ENCODE results near the gene BRAF. TPM values are rescaled to one million over a fixed set of nuclear protein-coding genes. Genes with fewer than 3 reads are reported as not detected.
A peak's percentile ranks its signal among the peaks of the same experiment; 100 is the strongest.
"Not testable (repeated sequence)": the region's sequence is repeated elsewhere in the genome, so short reads cannot be mapped to it uniquely, and the experiment has no call there.

Gene BRAF
- total RNA-seq, 1 experiment from 2014 or later: 12.7 TPM

DNA sequence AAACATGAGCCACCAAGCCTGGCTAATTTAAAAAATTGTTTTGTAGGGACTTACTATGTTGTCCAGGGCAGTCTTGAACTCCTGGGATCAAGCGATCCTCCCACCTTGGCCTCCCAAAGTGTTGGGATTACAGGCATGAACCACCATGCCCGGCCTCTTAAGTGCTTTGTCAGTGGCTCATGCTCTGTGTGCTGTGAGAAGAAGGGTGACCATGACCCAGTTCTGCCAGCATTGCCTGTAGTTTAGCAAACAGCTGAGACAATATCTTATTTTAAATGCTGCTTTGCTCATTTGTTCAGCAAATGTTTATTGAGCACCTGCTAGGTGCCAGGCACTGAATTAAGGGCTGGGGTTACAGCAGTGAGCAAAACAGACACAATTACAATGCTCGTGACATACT, 243.0 kb downstream of the BRAF start:
- no peak for DNase-seq (ENCODE audit: low read depth)

DNA sequence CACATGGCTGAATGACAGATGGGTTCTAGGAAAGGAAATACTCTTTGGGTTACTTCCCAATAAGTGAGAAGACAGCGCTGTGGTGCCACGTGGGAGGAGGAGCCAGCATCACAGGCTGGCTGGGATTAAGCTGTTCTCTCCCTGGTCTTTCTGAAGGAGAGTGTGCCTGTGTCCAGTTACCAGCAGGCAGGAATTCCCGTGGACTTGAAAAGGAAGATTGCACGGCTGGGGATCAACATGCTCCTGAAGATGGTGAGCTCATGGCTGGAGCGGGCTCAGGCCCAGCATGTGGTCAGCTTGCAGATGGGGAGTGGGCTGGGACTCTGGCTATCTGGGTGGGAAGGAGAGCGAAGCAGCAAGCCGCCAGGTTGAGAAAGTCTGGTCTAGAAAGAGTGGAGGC, 243.8 kb downstream of the BRAF start:
- no peak for DNase-seq (ENCODE audit: low read depth)

DNA sequence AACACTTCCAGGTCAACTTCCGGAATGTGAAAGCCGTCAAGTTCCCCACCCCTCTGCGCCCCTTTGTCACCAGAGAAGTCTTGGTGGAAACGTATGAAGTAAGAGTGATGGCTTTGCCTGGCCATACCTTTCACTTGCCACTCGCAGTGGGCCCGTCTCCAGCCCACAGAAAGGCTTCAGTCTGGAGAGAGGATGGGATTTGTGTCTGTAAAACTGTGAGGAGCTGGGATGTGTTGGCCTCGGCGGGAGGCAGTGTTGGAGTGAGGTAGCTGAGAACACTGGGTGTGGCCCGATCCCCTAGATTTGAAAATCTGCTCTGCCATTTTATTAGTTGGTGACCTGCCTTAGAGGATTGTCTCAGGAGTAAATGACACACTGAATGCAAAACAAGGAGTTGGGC, 245.5 kb downstream of the BRAF start:
- no peak for DNase-seq (ENCODE audit: low read depth)

DNA sequence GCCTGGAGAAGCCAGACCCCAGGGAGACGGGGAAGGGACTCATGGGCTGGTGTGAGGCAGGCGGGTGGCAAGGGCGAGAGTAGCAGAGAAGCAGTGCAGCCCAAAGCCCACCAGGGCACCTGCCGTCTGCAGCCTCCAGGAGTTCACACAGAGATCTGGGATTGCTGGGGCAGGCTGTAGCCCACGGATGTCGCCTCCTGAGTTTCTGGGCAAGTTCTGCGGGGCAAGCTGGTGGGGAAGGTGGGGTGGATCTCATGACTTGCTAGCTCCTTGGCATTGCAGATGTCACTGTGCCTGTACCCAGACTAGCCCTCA, 246.0 kb downstream of the BRAF start:
- DNase-seq (ENCODE audit: low read depth): no peak

DNA sequence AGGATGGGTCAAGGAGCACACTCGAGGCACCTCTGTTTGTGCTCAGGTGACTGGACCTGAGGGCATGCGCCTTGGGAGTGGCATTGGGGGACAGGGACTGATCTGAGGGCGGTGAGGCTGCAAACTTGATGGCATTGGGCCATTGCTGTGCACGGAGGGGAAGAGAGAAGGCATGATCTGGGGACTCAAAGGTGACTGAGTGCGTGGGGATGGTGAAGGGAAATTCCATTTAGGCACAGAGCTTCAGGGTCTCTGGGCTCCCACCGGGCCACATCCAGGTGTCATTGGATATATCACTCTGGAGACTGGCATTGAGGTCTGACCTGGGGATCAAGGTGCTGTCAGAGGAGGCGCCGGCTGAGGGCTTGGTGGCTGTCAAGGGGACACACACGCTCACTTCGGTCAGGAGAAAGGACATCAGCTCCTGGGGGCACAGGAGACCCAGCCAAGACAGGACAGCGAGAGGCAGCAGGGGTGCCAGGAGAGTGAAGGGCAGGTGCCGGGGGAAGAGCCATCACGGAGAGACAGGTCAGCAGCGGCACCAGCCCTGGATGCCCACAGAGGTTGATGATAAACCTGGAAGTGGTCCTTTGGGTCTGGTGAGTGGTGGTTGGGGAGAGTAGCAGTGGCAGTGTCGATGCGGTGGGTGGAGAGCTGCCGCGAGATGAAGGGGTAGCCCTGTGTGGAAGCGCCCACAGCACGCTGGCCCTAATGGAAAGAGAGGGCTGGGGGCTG, 246.5 kb downstream of the BRAF start:
- DNase-seq (ENCODE audit: low read depth): no peak

DNA sequence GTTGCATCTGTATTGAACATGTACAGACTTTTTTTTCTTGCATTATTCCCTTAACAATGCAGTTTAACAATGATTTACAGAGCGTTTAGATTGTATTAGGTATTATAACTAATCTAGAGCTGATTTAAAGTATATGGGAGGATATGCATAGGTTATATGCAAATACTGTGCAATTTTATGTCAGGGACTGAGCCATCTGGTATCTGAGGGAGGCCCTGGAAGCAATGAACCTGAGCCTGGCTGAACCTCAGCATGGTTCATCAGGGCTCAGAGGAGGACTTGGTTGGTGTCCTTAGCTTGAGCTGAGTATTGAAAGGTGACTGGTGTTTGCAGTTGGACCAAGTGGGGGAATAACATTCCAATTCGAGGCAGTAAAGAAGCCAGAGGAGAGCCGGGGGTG, 247.2 kb downstream of the BRAF start:
- no peak for DNase-seq (ENCODE audit: low read depth)

DNA sequence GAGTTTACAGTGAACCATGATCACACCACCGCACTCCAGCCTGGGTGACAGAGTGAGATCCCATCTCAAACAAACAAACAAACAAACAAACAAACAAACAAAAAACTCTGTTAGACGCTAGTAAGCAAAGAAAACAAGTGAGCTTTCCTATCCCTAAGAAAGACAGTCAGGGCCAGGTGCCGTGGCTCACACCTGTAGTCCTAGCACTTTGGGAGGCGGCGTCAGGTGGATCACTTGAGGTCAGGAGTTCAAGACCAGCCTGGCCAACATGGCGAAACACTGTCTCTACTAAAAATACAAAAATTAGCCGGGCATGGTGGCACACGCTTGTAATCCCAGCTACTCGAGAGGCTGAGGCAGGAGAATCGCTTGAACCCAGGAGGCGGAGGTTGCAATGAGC, 247.8 kb downstream of the BRAF start:
- not testable (repeated sequence) for DNase-seq (ENCODE audit: low read depth)

DNA sequence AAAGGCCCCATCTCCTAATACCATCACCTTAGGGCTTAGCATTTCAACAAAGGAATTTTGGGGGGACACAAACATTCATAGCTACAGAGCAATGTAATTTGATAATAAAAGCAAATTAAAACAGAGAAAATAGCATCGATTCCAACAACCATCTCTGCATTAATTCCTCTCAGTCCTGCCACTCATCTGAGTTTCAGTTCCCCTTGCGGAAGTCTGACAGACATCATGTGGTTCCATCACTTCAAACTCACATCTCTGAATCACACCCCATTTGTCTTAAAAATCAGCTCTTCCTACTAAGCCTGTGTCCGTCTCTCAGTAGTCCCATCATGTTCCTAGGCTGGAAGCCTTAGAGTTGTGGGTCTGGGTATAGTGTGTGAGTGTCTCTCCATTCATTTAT, 248.4 kb downstream of the BRAF start:
- DNase-seq (ENCODE audit: low read depth): no peak

DNA sequence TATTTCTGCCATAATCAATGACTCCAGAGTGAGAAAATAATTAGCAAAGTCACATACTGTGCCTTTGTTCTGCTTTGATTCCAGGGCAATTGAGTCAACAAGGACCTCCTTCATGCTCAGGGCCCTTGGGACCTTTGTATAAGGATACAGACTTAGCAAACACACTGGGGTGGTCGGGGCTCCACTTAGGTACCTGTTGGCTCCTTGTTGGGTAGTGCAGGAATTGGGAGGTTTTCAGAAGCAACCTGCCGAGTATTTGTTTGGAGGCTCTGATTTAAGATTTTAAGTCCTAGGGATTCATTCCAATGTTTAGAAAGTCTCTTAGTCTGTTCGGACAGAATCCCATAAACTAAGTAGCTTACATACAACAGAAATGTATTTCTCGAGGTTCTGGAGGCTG, 249.0 kb downstream of the BRAF start:
- no peak for DNase-seq (ENCODE audit: low read depth)

DNA sequence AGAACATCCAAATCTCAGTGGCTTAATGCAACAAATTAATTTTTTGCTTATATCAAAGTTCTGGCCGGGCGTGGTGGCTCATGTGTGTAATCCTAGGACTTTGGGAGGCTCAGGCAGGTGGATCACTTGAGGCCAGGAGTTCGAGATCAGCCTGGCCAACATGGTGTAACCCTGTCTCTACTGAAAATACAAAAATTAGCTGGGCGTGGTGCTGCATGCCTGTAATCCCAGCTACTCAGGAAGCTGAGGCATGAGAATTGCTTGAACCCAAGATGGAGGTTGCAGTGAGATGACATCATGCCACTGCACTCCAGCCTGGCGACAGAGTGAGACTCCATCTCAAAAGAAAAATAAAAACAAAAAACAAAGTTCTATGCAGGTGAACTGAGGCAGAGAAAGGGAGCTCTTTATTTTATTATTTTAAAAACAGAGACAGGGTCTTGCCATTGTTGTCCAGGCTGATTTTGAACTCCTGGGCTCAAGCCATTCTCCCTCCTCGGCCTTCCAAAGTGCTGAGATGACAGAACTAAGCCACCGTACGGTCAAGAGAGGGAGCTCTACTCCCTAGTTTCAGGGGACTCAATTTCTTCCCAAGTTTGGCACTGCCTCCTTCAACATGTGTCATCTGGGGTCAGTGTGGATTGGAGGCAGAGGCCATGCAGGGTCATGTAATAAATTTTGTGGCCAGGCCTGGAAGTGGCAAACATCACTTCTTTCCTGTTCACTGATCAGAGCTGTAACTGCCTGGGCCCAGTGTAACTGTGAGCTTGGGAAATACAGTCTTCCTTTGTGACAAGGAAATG, 249.6 kb downstream of the BRAF start:
- DNase-seq (ENCODE audit: low read depth): peak; percentile 71

DNA sequence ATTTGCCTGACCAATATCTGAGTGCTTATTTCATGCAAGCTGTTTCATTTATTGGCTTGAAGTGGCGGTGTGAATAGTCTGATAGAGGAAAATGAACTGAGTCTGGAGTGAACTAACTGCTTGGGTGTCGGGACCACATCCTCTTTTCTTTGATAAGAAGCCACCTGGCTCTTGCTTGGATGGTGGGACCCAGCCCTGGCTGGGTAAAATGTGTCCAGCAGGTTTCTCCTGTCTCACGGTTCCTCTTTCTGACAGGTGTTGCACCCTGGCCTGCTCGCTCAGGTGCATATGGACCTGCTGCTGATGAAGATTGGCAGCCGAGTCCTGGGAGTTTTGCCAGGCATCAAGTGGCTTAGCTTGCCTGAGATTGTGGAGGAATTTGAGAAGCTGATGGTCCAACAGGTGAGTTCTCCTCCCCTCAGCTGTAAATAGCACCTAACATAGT, 250.4 kb downstream of the BRAF start:
- DNase-seq (ENCODE audit: low read depth): no peak

DNA sequence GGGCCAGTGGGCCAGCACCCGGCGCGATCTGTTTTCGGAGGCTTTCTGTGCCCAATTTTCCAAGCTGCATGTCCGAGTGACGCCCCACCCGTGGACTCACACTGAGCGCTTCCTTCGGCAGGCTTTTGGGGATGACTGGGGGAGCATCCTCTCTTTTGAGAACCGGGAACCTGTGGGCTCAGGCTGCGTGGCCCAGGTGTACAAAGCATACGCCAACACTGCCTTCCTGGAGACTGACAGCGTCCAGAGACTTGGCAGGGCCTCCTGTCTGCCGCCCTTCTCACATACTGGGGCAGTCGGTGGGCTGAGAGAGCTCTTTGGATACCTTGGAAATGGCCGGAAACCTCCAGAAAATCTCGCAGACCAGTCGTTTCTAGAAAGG, 251.0 kb downstream of the BRAF start:
- DNase-seq (ENCODE audit: low read depth): no peak

DNA sequence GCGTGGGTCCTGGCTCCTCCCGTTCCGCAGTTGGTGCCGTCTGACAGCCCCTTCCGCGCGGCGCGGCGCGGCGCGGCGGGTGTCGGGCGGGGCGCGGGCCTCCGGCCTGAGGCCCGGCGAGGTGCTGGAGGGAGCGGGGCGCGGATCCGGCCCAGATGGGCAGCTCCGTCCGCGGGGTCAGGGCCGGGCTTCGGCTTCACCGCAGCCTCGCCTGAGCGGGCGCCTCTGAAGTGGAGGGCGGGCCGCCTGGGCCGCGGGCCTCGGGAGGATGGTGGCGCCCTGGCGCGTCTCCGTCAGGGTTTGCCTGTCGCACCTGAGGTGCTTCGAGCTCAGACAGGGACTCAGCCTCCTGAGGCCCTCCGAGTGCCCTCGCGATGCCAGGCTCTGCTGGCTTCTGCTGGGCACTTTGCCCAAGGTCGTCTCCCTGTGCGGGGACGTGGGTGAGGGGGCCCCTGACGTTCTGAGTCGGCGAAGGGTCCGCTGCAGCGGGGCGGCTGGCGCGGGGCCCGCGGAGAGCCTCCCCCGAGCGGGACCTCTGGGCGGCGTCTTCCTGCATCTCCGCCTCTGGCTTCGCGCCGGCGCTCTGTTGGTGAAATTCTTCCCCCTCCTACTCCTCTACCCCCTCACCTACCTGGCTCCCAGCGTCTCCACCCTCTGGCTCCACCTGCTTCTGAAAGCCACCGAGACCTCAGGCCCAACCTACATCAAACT, 251.5 kb downstream of the BRAF start:
- peak; percentile 41 for DNase-seq (ENCODE audit: low read depth)

DNA sequence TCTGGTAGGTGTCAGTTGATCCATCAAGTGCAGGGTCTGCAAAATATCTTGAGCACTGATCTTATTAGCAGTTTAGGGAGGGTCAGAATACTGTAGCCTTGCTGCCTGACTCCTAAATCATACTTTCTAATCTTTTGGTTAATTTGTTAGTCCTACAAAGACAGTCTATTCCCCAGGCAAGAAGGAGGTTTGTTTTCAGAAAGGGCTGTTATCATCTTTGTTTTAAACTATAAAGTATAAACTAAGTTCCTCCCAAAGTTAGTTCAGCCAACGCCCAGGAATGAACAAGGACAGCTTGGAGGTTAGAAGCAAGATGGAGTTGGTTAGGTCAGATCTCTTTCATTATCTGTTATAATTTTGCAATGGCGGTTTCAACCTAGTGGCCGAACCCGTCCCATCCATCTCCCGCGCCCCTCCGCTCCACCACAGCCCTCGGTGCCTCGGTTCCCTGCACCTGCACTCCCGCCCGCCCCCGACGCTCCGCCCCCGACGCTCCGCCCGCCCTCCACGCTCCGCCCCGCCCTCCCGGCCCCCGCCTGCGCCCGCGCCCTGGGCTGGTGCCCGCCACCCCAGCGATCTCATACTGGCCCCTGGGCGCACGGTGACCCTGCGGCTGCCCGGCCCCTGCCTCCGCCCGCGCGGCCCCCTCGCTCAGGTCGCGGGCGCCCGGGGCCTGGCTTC, 252.2 kb downstream of the BRAF start, which contains the start of gene ADCK2:
Gene ADCK2, plus strand, starts transcription at position 564 of the 681 bp plus-strand sequence. CDS start 386 bp downstream, outside the sequence.
- DNase-seq (ENCODE audit: low read depth): no peak

DNA sequence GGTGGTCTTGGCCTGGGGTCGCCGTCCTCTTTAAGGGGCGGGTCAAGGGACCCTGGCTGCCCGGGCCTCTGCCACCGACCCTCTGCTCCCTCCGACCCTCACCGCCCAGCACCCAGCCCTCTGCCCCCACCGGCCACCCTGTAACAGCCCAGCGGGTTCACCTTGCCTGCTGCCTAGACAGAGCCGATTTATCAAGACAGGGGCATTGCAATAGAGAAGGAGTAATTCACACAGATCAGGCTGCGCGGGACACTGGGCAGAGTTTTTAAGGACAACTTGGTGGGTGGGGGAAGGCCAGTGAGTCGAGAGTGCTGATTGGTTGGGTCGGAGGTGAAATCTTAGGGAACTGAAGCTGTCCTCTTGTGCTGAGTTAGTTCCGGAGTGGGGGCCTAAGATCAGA, 252.8 kb downstream of the BRAF start:
- DNase-seq (ENCODE audit: low read depth): no peak

DNA sequence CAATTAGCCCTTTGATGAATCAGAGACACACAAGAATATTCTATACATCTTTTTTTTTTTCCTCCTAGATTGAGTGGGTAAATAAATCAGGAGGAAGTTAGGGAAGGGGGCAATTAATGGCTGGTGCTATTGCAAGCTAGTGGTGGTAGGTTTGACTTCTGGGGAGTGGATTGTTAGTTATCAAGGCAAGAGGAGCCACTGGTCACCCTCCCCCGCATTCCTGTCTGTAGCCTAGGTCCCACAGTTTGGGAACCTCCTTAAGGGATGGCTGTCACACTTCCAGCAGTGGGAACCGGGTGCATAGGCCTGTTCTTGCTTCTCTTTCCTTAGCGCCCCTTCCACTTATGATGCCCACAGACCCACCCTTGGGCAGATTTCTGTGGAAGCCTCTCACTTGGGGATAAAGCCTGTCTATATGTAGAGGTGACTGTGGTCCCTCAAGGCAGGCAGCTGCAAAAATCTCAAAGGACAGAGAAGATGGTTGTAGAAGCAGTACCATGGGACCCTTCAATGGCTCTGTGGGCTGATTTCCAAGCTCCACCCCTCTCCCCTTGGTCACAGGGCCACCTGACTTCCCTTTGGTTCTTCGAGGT, 254.3 kb downstream of the BRAF start:
- DNase-seq (ENCODE audit: low read depth): no peak

DNA sequence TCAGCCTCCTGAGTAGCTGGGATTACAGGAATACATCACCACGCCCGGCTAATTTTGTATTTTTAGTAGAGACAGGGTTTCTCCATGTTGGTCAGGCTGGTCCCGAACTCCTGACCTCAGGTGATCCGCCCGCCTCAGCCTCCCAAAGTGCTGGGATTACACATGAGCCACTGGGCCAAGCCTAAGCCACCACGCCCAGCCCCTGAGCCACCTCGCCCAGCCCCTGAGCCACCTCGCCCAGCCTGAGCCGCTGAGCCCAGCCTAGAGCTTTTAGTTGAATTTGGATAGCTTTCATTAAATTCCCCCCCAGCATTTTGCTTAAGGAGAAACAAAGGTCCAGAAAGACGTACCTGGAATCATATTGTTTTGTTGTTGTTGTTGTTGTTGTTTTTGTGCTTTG, 254.9 kb downstream of the BRAF start:
- DNase-seq (ENCODE audit: low read depth): not testable (repeated sequence)

DNA sequence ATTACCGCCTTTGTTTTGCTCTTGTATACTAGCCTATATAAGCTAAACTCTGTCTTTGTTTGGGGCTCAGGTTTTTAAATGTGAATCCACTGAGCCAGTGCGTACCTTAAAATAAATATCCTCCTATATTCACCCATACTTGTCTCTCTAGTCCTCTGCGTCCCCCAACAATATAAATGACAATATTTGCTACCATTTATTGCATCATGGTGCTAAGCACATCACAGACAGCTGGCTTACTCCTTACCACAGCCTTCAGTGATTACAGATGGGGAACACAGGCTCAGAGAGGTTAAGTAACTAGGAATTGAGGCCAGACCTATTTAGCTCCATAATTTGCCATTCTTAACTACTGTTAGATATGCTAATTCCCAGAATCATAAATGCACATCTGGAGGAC, 255.4 kb downstream of the BRAF start:
- no peak for DNase-seq (ENCODE audit: low read depth)
